Measurements from ENCODE around the gene BACH2. TPM values are rescaled to one million over a fixed set of nuclear protein-coding genes. Genes with fewer than 3 reads are reported as not detected.
"Not testable (repeated sequence)": the region's sequence is repeated elsewhere in the genome, so short reads cannot be mapped to it uniquely, and the experiment has no call there.

The BACH2 gene
- total and polyA plus RNA-seq, 9 donors = 3.4 to 5.8 (median 4.6) TPM

- Histone ChIP-seq H3K4me1 (ENCODE audit: control insufficient read depth, insufficient read depth, low read length) (peaks cover 11% of the 10 kb centered on the region), H3K9me3 (replicated peaks; ENCODE audit: control insufficient read depth, low read depth, low read length) (no peaks in the 10 kb centered on the region), H3K4me3 (ENCODE audit: low read length) (no peak overlapping the region), H3K27me3 (ENCODE audit: control insufficient read depth, insufficient read depth, low read length) (no peaks in the 10 kb centered on the region), H3K27ac (ENCODE audit: low read length) (peak overlapping the region; percentile 23), H3K36me3 (ENCODE audit: control insufficient read depth, insufficient read depth, low read length) (no peaks in the 10 kb centered on the region)
- 65% methylated on average over 2 of the region's 11 CpGs for WGBS (ENCODE audit: insufficient coverage)
- DNase-seq = no peak
These were observed 118.9 kb downstream of the BACH2 start for GRCh38 chr6:90177544-90178383.

GRCh38 chr6:90175627-90176538 lies 120.8 kb downstream of the BACH2 start:
- Histone ChIP-seq H3K4me1 (ENCODE audit: control insufficient read depth, insufficient read depth, low read length) (peaks cover 11% of the 10 kb centered on the region), H3K9me3 (replicated peaks; ENCODE audit: control insufficient read depth, low read depth, low read length) (no peaks in the 10 kb centered on the region), H3K27me3 (ENCODE audit: control insufficient read depth, insufficient read depth, low read length) (no peaks in the 10 kb centered on the region), H3K4me3 (ENCODE audit: low read length) (no peak overlapping the region), H3K36me3 (ENCODE audit: control insufficient read depth, insufficient read depth, low read length) (no peaks in the 10 kb centered on the region), H3K27ac (ENCODE audit: low read length) (no peak overlapping the region)
- no peak for DNase-seq
- WGBS (ENCODE audit: insufficient coverage) = 53% methylated on average over 7 of the region's 8 CpGs

- no peak overlapping the region for H3K27ac ChIP-seq (ENCODE audit: low read length)
- H3K36me3 ChIP-seq (ENCODE audit: control insufficient read depth, insufficient read depth, low read length) = no peaks in the 10 kb centered on the region
- WGBS (ENCODE audit: insufficient coverage) = no CpG with 5 or more reads among the region's 3 CpGs
- no peaks in the 10 kb centered on the region for H3K9me3 ChIP-seq (replicated peaks; ENCODE audit: control insufficient read depth, low read depth, low read length)
- H3K4me3 ChIP-seq (ENCODE audit: low read length) = no peak overlapping the region
- H3K27me3 ChIP-seq (ENCODE audit: control insufficient read depth, insufficient read depth, low read length) = no peaks in the 10 kb centered on the region
- H3K4me1 ChIP-seq (ENCODE audit: control insufficient read depth, insufficient read depth, low read length) = peaks cover 10% of the 10 kb centered on the region
- no peak for DNase-seq
These were observed 123.2 kb downstream of the BACH2 start for GRCh38 chr6:90173262-90173925.

- Histone ChIP-seq H3K27me3 (ENCODE audit: control insufficient read depth, insufficient read depth, low read length) (no peaks in the 10 kb centered on the region), H3K9me3 (replicated peaks; ENCODE audit: control insufficient read depth, low read depth, low read length) (no peaks in the 10 kb centered on the region), H3K27ac (ENCODE audit: low read length) (no peak overlapping the region), H3K4me1 (ENCODE audit: control insufficient read depth, insufficient read depth, low read length) (peaks cover 3% of the 10 kb centered on the region), H3K36me3 (ENCODE audit: control insufficient read depth, insufficient read depth, low read length) (no peaks in the 10 kb centered on the region), H3K4me3 (ENCODE audit: low read length) (no peak overlapping the region)
- no peak for DNase-seq
These were observed 126.0 kb downstream of the BACH2 start for GRCh38 chr6:90170601-90171000.

- no peaks in the 10 kb centered on the region for H3K36me3 ChIP-seq (ENCODE audit: control insufficient read depth, insufficient read depth, low read length)
- no peaks in the 10 kb centered on the region for H3K9me3 ChIP-seq (replicated peaks; ENCODE audit: control insufficient read depth, low read depth, low read length)
- H3K4me3 ChIP-seq (ENCODE audit: low read length) = no peak overlapping the region
- DNase-seq = peak; percentile 34
- H3K27ac ChIP-seq (ENCODE audit: low read length) = no peak overlapping the region
- no peaks in the 10 kb centered on the region for H3K27me3 ChIP-seq (ENCODE audit: control insufficient read depth, insufficient read depth, low read length)
- peaks cover 3% of the 10 kb centered on the region for H3K4me1 ChIP-seq (ENCODE audit: control insufficient read depth, insufficient read depth, low read length)
- 40% methylated on average over 1 of the region's 4 CpGs for WGBS (ENCODE audit: insufficient coverage)
These were observed 127.3 kb downstream of the BACH2 start for GRCh38 chr6:90169374-90169773.

- H3K27ac ChIP-seq (ENCODE audit: low read length) = no peak overlapping the region
- WGBS (ENCODE audit: insufficient coverage) = 40% methylated on average over 1 of the region's 4 CpGs
- no peaks in the 10 kb centered on the region for H3K36me3 ChIP-seq (ENCODE audit: control insufficient read depth, insufficient read depth, low read length)
- peaks cover 3% of the 10 kb centered on the region for H3K4me1 ChIP-seq (ENCODE audit: control insufficient read depth, insufficient read depth, low read length)
- peak; percentile 31 for DNase-seq
- no peak overlapping the region for H3K4me3 ChIP-seq (ENCODE audit: low read length)
- no peaks in the 10 kb centered on the region for H3K9me3 ChIP-seq (replicated peaks; ENCODE audit: control insufficient read depth, low read depth, low read length)
- H3K27me3 ChIP-seq (ENCODE audit: control insufficient read depth, insufficient read depth, low read length) = no peaks in the 10 kb centered on the region
These were observed 127.9 kb downstream of the BACH2 start for GRCh38 chr6:90168693-90169131.

- Histone ChIP-seq H3K36me3 (ENCODE audit: control insufficient read depth, insufficient read depth, low read length) (no peaks in the 10 kb centered on the region), H3K4me3 (ENCODE audit: low read length) (no peak overlapping the region), H3K27me3 (ENCODE audit: control insufficient read depth, insufficient read depth, low read length) (no peaks in the 10 kb centered on the region), H3K27ac (ENCODE audit: low read length) (no peak overlapping the region), H3K4me1 (ENCODE audit: control insufficient read depth, insufficient read depth, low read length) (peaks cover 3% of the 10 kb centered on the region), H3K9me3 (replicated peaks; ENCODE audit: control insufficient read depth, low read depth, low read length) (no peaks in the 10 kb centered on the region)
- DNase-seq = peak; percentile 53
- WGBS (ENCODE audit: insufficient coverage) = 100% methylated on average over 1 of the region's 4 CpGs
These were observed 128.9 kb downstream of the BACH2 start for GRCh38 chr6:90167514-90168379.

GRCh38 chr6:90166155-90166924 lies 130.3 kb downstream of the BACH2 start:
- H3K4me1 ChIP-seq (ENCODE audit: control insufficient read depth, insufficient read depth, low read length); DNase-seq; H3K9me3 ChIP-seq (replicated peaks; ENCODE audit: control insufficient read depth, low read depth, low read length); H3K36me3 ChIP-seq (ENCODE audit: control insufficient read depth, insufficient read depth, low read length); H3K27me3 ChIP-seq (ENCODE audit: control insufficient read depth, insufficient read depth, low read length); H3K27ac ChIP-seq (ENCODE audit: low read length); H3K4me3 ChIP-seq (ENCODE audit: low read length): not testable (repeated sequence)
- WGBS (ENCODE audit: insufficient coverage) = 90% methylated on average over 2 of the region's 7 CpGs

Measured in muscle of leg (tissue), 11 donors.